ENCODE results near the gene MACROH2A2.

The MACROH2A2 gene

GRCh38 chr10:70126700-70127395, 74.2 kb downstream of the MACROH2A2 start:
- H3K4me2 ChIP-seq (ENCODE audit: low read length), result no peak overlapping the region
- no peak overlapping the region for H3K27ac ChIP-seq (ENCODE audit: low read length)
- H3K36me3 ChIP-seq (replicated peaks; ENCODE audit: low read depth, low read length), result no peaks in the 10 kb centered on the region
- TF ChIP-seq CTCF (IDR thresholded peaks at IDR 0.05; ENCODE audit: low read depth, low read length), result no peak
- TF ChIP-seq EZH2phosphoT487 (IDR thresholded peaks at IDR 0.05; ENCODE audit: low read depth), result no peak
- no peaks in the 10 kb centered on the region for H3K9me3 ChIP-seq (ENCODE audit: insufficient read depth, low read length)
- no peaks in the 10 kb centered on the region for H3K27me3 ChIP-seq (ENCODE audit: low read depth, low read length)
- H3K79me2 ChIP-seq (ENCODE audit: low read length), result 0 out of 2 replicates have a peak, but pooled peaks cover 2% of the 10 kb centered on the region
- H3K9ac ChIP-seq (ENCODE audit: low read length), result no peak overlapping the region
- H4K20me1 ChIP-seq (ENCODE audit: insufficient read depth, low read length), result no peaks in the 10 kb centered on the region
- H2AFZ ChIP-seq (ENCODE audit: low read depth, low read length), result no peak overlapping the region
- no peak overlapping the region for H3K4me3 ChIP-seq (ENCODE audit: low read length)
- H3K4me1 ChIP-seq (ENCODE audit: low read length), result peaks cover 5% of the 10 kb centered on the region

GRCh38 chr10:70130878-70131559, 78.4 kb downstream of the MACROH2A2 start:
- TF ChIP-seq EZH2phosphoT487 (IDR thresholded peaks at IDR 0.05; ENCODE audit: low read depth), result no peak
- no peak for TF ChIP-seq CTCF (IDR thresholded peaks at IDR 0.05; ENCODE audit: low read depth, low read length)
- 0 out of 2 replicates have a peak, but pooled peaks cover 2% of the 10 kb centered on the region for H3K79me2 ChIP-seq (ENCODE audit: low read length)
- H4K20me1 ChIP-seq (ENCODE audit: insufficient read depth, low read length), result no peaks in the 10 kb centered on the region
- no peaks in the 10 kb centered on the region for H3K36me3 ChIP-seq (replicated peaks; ENCODE audit: low read depth, low read length)
- no peaks in the 10 kb centered on the region for H3K9me3 ChIP-seq (ENCODE audit: insufficient read depth, low read length)
- H3K4me2 ChIP-seq (ENCODE audit: low read length), result peak overlapping the region; percentile 90; the same call in 1 of the 2 replicates
- H3K9ac ChIP-seq (ENCODE audit: low read length), result no peak overlapping the region
- H3K27ac ChIP-seq (ENCODE audit: low read length), result no peak overlapping the region
- H2AFZ ChIP-seq (ENCODE audit: low read depth, low read length), result no peak overlapping the region
- H3K4me1 ChIP-seq (ENCODE audit: low read length), result peaks cover 11% of the 10 kb centered on the region
- no peaks in the 10 kb centered on the region for H3K27me3 ChIP-seq (ENCODE audit: low read depth, low read length)
- H3K4me3 ChIP-seq (ENCODE audit: low read length), result no peak overlapping the region

- Histone ChIP-seq H3K27me3 (ENCODE audit: low read depth, low read length) (no peaks in the 10 kb centered on the region), H3K9me3 (ENCODE audit: insufficient read depth, low read length) (no peaks in the 10 kb centered on the region), H3K27ac (ENCODE audit: low read length) (no peak overlapping the region), H4K20me1 (ENCODE audit: insufficient read depth, low read length) (no peaks in the 10 kb centered on the region), H3K9ac (ENCODE audit: low read length) (peak overlapping the region; percentile 91; the same call in 1 of the 2 replicates), H3K79me2 (ENCODE audit: low read length) (0 out of 2 replicates have a peak, but pooled peaks cover 2% of the 10 kb centered on the region), H3K4me2 (ENCODE audit: low read length) (peak overlapping the region; percentile 90), H3K36me3 (replicated peaks; ENCODE audit: low read depth, low read length) (no peaks in the 10 kb centered on the region), H3K4me3 (ENCODE audit: low read length) (peak overlapping the region; percentile 94), H2AFZ (ENCODE audit: low read depth, low read length) (no peak overlapping the region), H3K4me1 (ENCODE audit: low read length) (peaks cover 11% of the 10 kb centered on the region)
- TF ChIP-seq CTCF (IDR thresholded peaks at IDR 0.05; ENCODE audit: low read depth, low read length) (no peak), EZH2phosphoT487 (IDR thresholded peaks at IDR 0.05; ENCODE audit: low read depth) (no peak)
These were observed 78.9 kb downstream of the MACROH2A2 start for GRCh38 chr10:70131560-70131937.

All from OCI-LY3 (cell line).